Nephron progenitor cell (in vitro differentiated cells): Measurements from ENCODE around the gene B3GALT2.
A peak's percentile ranks its signal among the peaks of the same experiment; 100 is the strongest.
"Not testable (repeated sequence)": the region's sequence is repeated elsewhere in the genome, so short reads cannot be mapped to it uniquely, and the experiment has no call there.

Source experiments
- DNase-seq: peaks from one replicate; pipeline ENCODE4 v3.0.0; 2021
- H3K27ac Mint-ChIP-seq: 2 replicates; pipeline ENCODE4 v1.8.0; 2021; ENCODE audit warnings: mild to moderate bottlenecking, moderate library complexity, mixed read lengths
- H3K27me3 Mint-ChIP-seq: 2 replicates; pipeline ENCODE4 v1.8.0; 2021; ENCODE audit warnings: mild to moderate bottlenecking, low read depth, mixed read lengths; ENCODE audit not compliant: poor library complexity
- H3K36me3 Mint-ChIP-seq: 2 replicates; pipeline ENCODE4 v1.8.0; 2021; ENCODE audit warnings: low read depth, mixed read lengths
- H3K4me1 Mint-ChIP-seq: 2 replicates; pipeline ENCODE4 v1.8.0; 2021; ENCODE audit warnings: mixed read lengths
- H3K4me3 Mint-ChIP-seq: 2 replicates; pipeline ENCODE4 v1.8.0; 2021; ENCODE audit warnings: mild to moderate bottlenecking, moderate library complexity, mixed read lengths
- H3K9me3 Mint-ChIP-seq: 2 replicates; pipeline ENCODE4 v1.8.0; 2021; ENCODE audit warnings: mild to moderate bottlenecking, moderate library complexity, mixed read lengths
- CTCF ChIP-seq: fragments of 200-600 bp; sonication (generic); IDR thresholded peaks from 2 replicates; pipeline ENCODE4 v1.5.0; 2021; ENCODE audit warnings: antibody characterized with exemption

B3GALT2 gene

GRCh38 chr1:193201021-193201420, 14.6 kb upstream of the B3GALT2 start:
- H3K4me1 Mint-ChIP-seq = peaks cover 5% of the 10 kb centered on the region
- no peak overlapping the region for H3K4me3 Mint-ChIP-seq
- H3K36me3 Mint-ChIP-seq = peaks cover 49% of the 10 kb centered on the region
- DNase-seq = no peak
- H3K27me3 Mint-ChIP-seq = no peaks in the 10 kb centered on the region
- peak overlapping the region; percentile 1 for H3K27ac Mint-ChIP-seq
- no peak for TF ChIP-seq CTCF
- peaks cover 12% of the 10 kb centered on the region for H3K9me3 Mint-ChIP-seq

- TF ChIP-seq CTCF = no peak
- H3K9me3 Mint-ChIP-seq = peaks cover 1% of the 10 kb centered on the region
- H3K27ac Mint-ChIP-seq = no peak overlapping the region
- H3K4me3 Mint-ChIP-seq = no peak overlapping the region
- no peaks in the 10 kb centered on the region for H3K27me3 Mint-ChIP-seq
- no peak for DNase-seq
- peaks cover 49% of the 10 kb centered on the region for H3K36me3 Mint-ChIP-seq
- H3K4me1 Mint-ChIP-seq = peaks cover 5% of the 10 kb centered on the region
Measured at GRCh38 chr1:193199940-193200339, 13.5 kb upstream of the B3GALT2 start.

GRCh38 chr1:193192586-193192985, 6.2 kb upstream of the B3GALT2 start:
- H3K4me3 Mint-ChIP-seq = no peak overlapping the region
- no peak for DNase-seq
- no peaks in the 10 kb centered on the region for H3K4me1 Mint-ChIP-seq
- H3K27me3 Mint-ChIP-seq = no peaks in the 10 kb centered on the region
- H3K27ac Mint-ChIP-seq = no peak overlapping the region
- peaks cover 70% of the 10 kb centered on the region for H3K36me3 Mint-ChIP-seq
- TF ChIP-seq CTCF = no peak
- peaks cover 37% of the 10 kb centered on the region for H3K9me3 Mint-ChIP-seq

GRCh38 chr1:193190096-193190744, 3.8 kb upstream of the B3GALT2 start:
- peaks cover 20% of the 10 kb centered on the region for H3K4me1 Mint-ChIP-seq
- peaks cover 37% of the 10 kb centered on the region for H3K9me3 Mint-ChIP-seq
- peak overlapping the region; percentile 67 for H3K27ac Mint-ChIP-seq
- peaks cover 58% of the 10 kb centered on the region for H3K36me3 Mint-ChIP-seq
- H3K27me3 Mint-ChIP-seq = no peaks in the 10 kb centered on the region
- TF ChIP-seq CTCF = no peak
- H3K4me3 Mint-ChIP-seq = no peak overlapping the region
- DNase-seq = no peak

GRCh38 chr1:193189442-193190095, 3.2 kb upstream of the B3GALT2 start:
- Mint-ChIP-seq H3K36me3 (peaks cover 51% of the 10 kb centered on the region), H3K27ac (no peak overlapping the region), H3K9me3 (peaks cover 37% of the 10 kb centered on the region), H3K27me3 (no peaks in the 10 kb centered on the region), H3K4me3 (no peak overlapping the region), H3K4me1 (peaks cover 22% of the 10 kb centered on the region)
- no peak for TF ChIP-seq CTCF
- no peak for DNase-seq

DNA sequence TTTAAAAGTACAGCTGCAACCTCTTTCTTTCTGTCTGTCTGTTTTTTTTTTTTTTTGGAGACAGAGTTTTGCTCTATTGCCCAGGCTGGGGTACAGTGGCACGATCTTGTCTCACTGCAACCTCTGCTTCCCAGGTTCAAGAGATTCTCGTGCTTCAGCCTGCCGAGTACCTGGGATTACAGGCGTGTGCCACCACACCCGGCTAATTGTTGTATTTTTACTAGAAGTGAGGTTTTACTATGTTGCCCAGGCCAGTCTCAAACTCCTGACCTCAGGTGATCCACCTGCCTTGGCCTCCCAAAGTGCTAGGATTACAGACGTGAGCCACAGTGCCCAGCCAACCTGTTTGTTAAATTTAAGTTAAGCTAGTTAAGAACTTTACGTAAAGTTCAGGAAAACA, 2.5 kb upstream of the B3GALT2 start:
- Mint-ChIP-seq H3K9me3 (peaks cover 33% of the 10 kb centered on the region), H3K4me1 (peaks cover 22% of the 10 kb centered on the region), H3K36me3 (peaks cover 45% of the 10 kb centered on the region)
- not testable (repeated sequence) for H3K27ac Mint-ChIP-seq, DNase-seq, H3K27me3 Mint-ChIP-seq, H3K4me3 Mint-ChIP-seq
